Vagina (tissue), 2 donors: ENCODE measurements around the gene REEP6.

ENCODE experiments used
- POLR2A ChIP-seq, 2 donors: fragments of 450-650 bp; IDR thresholded peaks; one replicate each; pipeline ENCODE4 v1.6.1; 2017; ENCODE audit warnings: antibody characterized with exemption in 2 of 2, mild to moderate bottlenecking in 2 of 2, moderate library complexity in 2 of 2
- POLR2AphosphoS5 ChIP-seq, 2 donors: sonication (generic); formaldehyde crosslinking; IDR thresholded peaks; one replicate each; pipeline ENCODE4 v1.9.0; 2017; ENCODE audit warnings: antibody characterized with exemption in 2 of 2, mild to moderate bottlenecking in 2 of 2, low read depth in 1 of 2; ENCODE audit not compliant: insufficient read depth in 1 of 2
- TF ChIP-seq, protein P1 (sequence below), 3 experiments: fragments of 450-650 bp in 2 of 3; fragments of 200-600 bp in 1 of 3; sonication (generic) in 1 of 3; IDR thresholded peaks; one replicate each; pipeline ENCODE4 v1.5.1; 2017 to 2019; ENCODE audit warnings: antibody characterized with exemption in 3 of 3, mild to moderate bottlenecking in 2 of 3, moderate library complexity in 2 of 3

DNA sequence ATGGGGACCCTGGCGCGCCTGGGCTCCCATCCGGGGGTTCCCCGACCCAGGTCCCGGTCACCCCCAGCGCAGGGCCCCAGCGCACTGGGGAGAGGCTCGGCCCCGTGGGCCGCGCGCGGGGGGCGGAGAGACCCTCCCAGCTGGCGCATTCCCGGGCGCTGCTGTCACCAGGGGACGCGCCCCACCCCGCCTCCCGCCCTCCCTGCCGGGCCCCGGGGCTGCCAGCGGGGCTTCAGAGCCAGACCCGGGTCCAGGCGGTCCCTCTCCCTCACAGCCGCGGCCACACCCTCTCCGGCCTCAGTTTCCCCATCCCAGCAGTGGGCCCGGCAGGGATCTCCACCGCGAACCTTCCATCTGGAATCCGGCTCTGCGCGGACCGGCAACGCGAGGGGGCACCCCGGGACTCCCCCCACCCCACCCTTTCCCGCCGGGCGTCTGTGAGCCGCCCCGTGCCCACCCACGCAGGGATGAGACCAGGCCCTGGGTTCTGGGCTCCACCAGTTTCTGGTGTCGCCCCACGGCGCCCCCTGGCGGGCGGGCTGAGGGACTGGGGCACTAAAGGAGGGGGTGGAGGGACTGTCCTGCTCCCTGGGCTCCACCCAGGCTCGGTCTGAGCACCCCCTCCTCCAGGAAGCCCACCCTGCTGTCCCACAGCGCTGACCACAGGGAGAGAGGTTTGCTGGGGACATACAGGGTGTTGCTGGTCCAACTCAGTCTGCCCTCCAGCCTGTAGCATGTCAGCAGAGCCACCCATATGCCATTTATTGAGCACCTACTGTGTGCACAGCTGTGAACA, 22.7 kb downstream of the REEP6 start:
- TF ChIP-seq, protein P1, sequence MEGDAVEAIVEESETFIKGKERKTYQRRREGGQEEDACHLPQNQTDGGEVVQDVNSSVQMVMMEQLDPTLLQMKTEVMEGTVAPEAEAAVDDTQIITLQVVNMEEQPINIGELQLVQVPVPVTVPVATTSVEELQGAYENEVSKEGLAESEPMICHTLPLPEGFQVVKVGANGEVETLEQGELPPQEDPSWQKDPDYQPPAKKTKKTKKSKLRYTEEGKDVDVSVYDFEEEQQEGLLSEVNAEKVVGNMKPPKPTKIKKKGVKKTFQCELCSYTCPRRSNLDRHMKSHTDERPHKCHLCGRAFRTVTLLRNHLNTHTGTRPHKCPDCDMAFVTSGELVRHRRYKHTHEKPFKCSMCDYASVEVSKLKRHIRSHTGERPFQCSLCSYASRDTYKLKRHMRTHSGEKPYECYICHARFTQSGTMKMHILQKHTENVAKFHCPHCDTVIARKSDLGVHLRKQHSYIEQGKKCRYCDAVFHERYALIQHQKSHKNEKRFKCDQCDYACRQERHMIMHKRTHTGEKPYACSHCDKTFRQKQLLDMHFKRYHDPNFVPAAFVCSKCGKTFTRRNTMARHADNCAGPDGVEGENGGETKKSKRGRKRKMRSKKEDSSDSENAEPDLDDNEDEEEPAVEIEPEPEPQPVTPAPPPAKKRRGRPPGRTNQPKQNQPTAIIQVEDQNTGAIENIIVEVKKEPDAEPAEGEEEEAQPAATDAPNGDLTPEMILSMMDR (IDR thresholded peaks at IDR 0.05), result peak in 2 of 3 experiments; percentile 37 to 44
- no peak for TF ChIP-seq POLR2A (IDR thresholded peaks at IDR 0.05)
- TF ChIP-seq POLR2AphosphoS5 (IDR thresholded peaks at IDR 0.05; ENCODE audit: insufficient read depth in 1 of 2, low read depth in 1 of 2), result no peak
